HepG2 (cell line): ENCODE results near the gene HCRTR1. TPM values are rescaled to one million over a fixed set of nuclear protein-coding genes. Genes with fewer than 3 reads are reported as not detected.

ENCODE experiments used
- HMGA1 ChIP-seq: sonication (generic); formaldehyde crosslinking; conservative IDR thresholded peaks from 2 replicates; pipeline ENCODE4 v1.4.0; 2020; ENCODE audit warnings: missing genetic modification reagents
- HOMEZ ChIP-seq: IDR thresholded peaks from 2 replicates; pipeline ENCODE4 v1.6.1; 2016; ENCODE audit warnings: low read depth
- MTF2 ChIP-seq: sonication (generic); formaldehyde crosslinking; IDR thresholded peaks from 2 replicates; pipeline ENCODE4 v1.5.0; 2020; ENCODE audit warnings: missing genetic modification reagents, borderline replicate concordance
- TARDBP ChIP-seq: sonication (generic); formaldehyde crosslinking; IDR thresholded peaks from 2 replicates; pipeline ENCODE4 v1.8.0; 2022; ENCODE audit warnings: mild to moderate bottlenecking, missing genetic modification reagents
- UBTF ChIP-seq: sonication (generic); formaldehyde crosslinking; IDR thresholded peaks from 2 replicates; pipeline ENCODE4 v1.4.0; 2020; ENCODE audit warnings: mild to moderate bottlenecking, missing genetic modification reagents
- ZBTB20 ChIP-seq: sonication (generic); formaldehyde crosslinking; IDR thresholded peaks from 2 replicates; pipeline ENCODE4 v1.8.1; 2023; ENCODE audit warnings: missing genetic modification reagents, low read depth, mild to moderate bottlenecking, borderline replicate concordance
- ZFP1 ChIP-seq: IDR thresholded peaks from 2 replicates; pipeline ENCODE4 v1.6.1; 2016
- ZNF205 ChIP-seq: IDR thresholded peaks from 2 replicates; pipeline ENCODE4 v1.6.1; 2018; ENCODE audit warnings: missing biosample characterization, missing genetic modification reagents
- ZNF318 ChIP-seq: sonication (generic); formaldehyde crosslinking; IDR thresholded peaks from 2 replicates; pipeline ENCODE4 v1.4.0; 2020; ENCODE audit warnings: mild to moderate bottlenecking, missing genetic modification reagents
- ZNF329 ChIP-seq: sonication (generic); formaldehyde crosslinking; IDR thresholded peaks from 2 replicates; pipeline ENCODE4 v1.9.0; 2021; ENCODE audit warnings: low read depth, mild to moderate bottlenecking, missing genetic modification reagents
- ZNF629 ChIP-seq: sonication (generic); formaldehyde crosslinking; conservative IDR thresholded peaks from 2 replicates; pipeline ENCODE4 v1.5.0; 2020; ENCODE audit warnings: missing genetic modification reagents
- ZNF687 ChIP-seq: sonication (generic); formaldehyde crosslinking; IDR thresholded peaks from 2 replicates; pipeline ENCODE4 v1.5.1; 2020; ENCODE audit warnings: mild to moderate bottlenecking, missing genetic modification reagents, moderate library complexity
- polyA plus RNA-seq, 8 experiments: library from polyadenylated mRNA; depleted of rRNA in 3 of 8; stranded (reverse) in 7 of 8; unstranded in 1 of 8; fragments of >200 nt; fragmentation: Illumina TruSeq in 4 of 8; extraction: Trizol in 4 of 8; gene quantifications; 2 replicates each; pipeline versions ENCODE4 v1.2.1 to v1.2.3, GENCODE V29; 2011 to 2016; ENCODE audit warnings: low read depth in 4 of 8, missing spikeins in 1 of 8, mixed read lengths in 1 of 8; ENCODE audit not compliant: insufficient read depth in 1 of 8
- total RNA-seq, 5 experiments: library from RNA; depleted of rRNA; stranded (reverse); fragments of >200 nt; fragmentation: Illumina TruSeq; extraction: Trizol; gene quantifications; 2 replicates each; pipeline ENCODE4 v1.2.3, GENCODE V29; 2016; ENCODE audit warnings: low read depth in 1 of 5

Gene HCRTR1
- total and polyA plus RNA-seq, 2 of the 13 experiments (the other 11 are each of a cell fraction or from before 2014, with no cell fraction given): not detected

DNA sequence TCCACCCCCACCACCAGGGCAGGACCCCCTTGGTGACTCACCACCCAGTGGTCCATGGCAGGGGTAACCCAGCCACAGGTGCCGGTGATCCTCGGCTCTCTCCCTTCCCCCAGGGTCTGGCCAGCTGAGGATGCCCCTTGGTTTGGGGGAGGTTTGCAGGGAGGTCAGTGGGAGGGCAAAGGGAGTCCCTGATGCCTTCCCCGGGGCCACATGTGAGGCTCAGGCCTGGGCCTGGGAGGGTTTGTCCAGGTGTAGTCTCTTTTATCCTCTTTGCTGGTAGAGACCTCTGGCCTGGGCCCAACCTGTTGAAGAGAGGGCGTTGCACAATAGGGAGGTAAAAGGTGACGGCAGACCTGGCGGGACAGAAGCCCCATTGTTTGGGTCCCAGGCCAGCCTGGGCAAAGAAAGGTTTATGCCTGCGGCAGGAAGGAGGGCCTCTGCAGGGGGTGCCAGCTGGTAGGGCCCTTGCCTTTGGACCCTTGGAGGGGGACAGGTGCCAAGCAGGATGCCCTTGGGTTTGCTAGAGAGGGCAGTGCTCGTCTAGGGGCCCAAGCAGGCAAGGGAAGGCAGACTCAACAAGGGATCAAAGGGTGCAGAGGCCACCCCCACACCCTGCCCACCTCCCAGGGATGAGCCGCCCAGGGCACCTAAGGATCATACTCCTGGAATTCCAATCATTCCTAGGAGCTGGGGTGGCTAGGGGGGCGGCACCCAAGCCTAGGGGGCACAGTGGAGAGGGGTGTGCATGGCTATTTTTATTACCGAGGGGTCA lies 41.9 kb upstream of the HCRTR1 start (continued):
- TF ChIP-seq ZNF318 (CRISPR knock-in tag) (0 out of 2 replicates have a peak, but pooled peaks have one; percentile 34), HMGA1 (CRISPR knock-in tag) (no peak), ZNF687 (CRISPR knock-in tag) (peak; percentile 79), ZNF205 (CRISPR knock-in tag) (no peak), ZFP1 (CRISPR knock-in tag) (no peak), MTF2 (CRISPR knock-in tag) (peak; percentile 69; the same call in 1 of the 2 replicates), HOMEZ (CRISPR knock-in tag) (0 out of 2 replicates have a peak, but pooled peaks have one; percentile 23), ZBTB20 (CRISPR knock-in tag) (no peak), UBTF (CRISPR knock-in tag) (peak; percentile 22), ZNF329 (CRISPR knock-in tag) (peak; percentile 50; the same call in 1 of the 2 replicates), ZNF629 (CRISPR knock-in tag) (no peak), TARDBP (peak; percentile 71; the same call in 1 of the 2 replicates)
